Iris pigment epithelial cell (primary cell): ENCODE data around the gene ERBIN.
"Not testable (repeated sequence)": the region's sequence is repeated elsewhere in the genome, so short reads cannot be mapped to it uniquely, and the experiment has no call there.

ENCODE experiments used
- DNase-seq: peaks from one replicate; pipeline ENCODE4 v3.0.0-alpha.2; 2011; ENCODE audit warnings: low read depth

ERBIN gene

DNA sequence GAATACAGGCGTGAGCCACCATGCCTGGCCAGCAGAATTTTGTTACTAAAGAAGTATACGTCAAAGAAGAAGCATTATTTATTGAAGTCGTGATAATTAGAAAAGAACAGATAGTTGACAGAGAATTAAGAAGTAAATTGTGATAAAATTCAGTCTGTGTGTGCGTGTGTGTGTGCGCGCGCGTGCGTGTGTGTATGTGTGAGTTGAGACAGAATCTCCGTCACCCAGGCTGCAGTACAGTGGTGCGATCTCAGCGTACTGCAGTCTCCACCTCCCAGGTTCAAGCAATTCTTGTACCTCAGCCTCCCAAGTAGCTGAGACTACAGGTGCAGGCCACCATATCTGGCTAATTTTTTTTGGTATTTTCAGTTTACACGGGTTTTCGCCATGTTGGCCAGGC lies 77.8 kb downstream of the ERBIN start:
- no peak for DNase-seq

DNA sequence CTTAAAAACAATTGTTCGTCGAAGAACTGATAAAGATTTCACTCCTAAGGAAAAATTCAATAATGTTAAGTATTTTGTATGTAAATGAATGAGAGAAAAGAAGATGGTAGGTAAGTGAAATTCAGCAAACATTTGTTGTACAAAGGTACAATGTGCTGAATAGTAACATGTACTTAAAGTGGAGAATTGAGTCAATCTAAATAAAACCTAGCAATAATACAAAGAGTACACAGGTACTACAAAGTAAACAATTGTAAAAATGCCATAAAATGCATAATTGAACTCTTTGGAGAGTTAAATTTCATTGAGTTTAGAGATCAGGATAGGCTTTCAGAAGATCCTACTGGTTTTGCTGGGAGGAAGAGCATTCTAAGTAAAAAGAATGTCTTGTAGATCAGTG lies 82.9 kb downstream of the ERBIN start:
- no peak for DNase-seq

DNA sequence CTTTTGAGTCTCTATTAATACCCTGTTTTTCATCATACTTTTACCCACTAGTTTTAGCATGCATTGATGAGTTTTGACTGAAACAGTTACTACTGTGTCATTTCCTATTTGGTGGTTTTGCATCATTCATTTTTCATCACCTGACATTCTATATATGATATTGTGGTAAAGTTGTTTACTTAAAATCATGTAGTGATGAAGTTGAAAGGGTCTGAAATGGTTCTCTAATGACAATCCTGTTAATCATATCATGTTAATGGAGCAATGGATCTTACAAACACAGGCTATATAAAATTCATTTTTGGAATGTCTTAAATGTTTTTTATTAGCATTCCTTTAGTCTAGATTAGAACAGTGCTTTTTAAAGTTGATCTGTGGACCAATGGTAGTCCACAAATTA lies 84.1 kb downstream of the ERBIN start:
- DNase-seq, result peak; percentile 24

DNA sequence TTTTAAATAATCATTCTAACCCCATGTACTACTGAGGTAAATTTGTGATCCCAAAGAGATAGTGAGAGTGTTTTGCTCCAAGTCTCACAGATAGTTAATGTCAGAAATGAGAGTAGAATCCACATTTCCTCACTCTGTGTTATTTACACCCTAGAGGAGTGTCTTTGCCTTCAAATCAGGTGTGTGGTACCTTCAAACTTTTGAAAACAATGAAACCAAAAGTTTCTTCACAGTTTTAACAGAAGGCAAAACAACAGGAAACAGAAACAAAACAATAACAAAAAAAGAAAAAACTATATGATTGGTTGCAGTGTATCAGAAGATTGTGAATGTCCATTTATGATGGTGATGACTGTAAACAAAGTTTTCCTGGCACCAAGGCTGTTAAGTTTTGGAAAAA lies 85.9 kb downstream of the ERBIN start:
- no peak for DNase-seq

DNA sequence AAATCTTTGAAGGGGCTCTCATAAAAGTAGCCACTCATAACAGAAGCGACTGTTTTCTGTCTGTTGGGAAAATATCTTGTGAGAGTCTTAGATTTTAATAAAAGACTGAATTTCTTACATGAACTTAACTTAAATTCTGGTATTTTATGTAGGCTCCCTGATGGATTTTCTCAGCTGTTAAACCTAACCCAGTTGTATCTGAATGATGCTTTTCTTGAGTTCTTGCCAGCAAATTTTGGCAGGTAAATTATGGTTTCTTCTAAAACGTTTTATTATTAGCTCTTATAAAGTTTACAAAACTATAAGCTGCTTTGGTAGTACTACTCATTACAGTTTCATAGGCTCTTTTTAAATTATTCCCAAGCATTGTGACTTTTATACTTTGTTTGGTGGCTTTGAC lies 87.0 kb downstream of the ERBIN start:
- no peak for DNase-seq

DNA sequence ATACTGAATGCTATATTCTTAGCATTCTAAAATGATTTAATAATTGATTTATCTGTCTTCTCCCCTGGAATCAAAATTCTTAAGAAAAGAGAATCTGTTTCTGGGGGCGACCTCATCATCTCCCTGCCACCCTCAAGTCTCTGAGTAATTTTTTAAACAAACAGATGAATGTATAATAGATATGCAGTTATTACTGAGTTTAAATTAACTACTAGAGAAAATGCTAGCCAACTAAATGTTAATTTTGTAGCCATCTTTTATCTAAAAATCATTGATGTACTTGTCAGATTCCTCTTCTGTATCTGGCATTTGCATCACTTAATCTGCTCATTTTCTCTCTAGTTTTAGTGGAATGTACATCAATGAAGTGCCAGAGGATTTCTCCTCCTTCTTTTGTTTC lies 87.5 kb downstream of the ERBIN start:
- no peak for DNase-seq

DNA sequence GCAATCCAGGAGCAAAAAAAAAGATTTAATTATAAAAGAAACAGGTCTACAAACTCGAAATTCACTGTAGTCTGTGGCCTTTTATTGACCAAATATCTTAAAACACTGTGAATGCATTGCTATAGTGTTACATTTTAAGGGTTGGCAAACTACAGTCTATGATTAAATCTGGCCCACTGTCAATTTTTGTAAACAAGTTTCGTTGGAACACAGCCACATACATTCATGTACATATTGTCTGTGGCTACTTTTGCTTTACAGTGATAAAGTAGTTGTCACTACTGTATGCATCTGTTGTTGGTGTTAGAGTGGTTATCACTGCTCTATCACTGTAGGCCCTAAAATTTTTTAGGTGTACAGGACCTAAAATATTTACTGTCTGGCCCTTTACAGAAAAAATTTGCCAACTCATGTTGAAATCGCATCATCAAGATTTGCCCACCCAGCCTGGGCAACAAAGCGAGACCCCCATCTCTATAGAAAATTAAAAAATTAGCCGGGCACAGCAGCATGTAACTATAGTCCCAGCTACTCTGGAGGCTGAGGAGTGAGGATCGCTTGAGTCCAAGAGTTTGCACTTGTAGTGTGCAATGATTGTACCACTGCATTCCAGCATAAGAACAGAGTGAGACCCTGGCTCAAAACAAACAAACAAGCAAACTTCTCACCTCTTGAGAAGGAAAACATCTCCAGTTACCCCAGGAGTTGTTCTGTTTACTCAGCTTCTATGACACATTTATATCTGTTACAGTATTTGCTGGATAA lies 89.0 kb downstream of the ERBIN start:
- peak; percentile 13 for DNase-seq

DNA sequence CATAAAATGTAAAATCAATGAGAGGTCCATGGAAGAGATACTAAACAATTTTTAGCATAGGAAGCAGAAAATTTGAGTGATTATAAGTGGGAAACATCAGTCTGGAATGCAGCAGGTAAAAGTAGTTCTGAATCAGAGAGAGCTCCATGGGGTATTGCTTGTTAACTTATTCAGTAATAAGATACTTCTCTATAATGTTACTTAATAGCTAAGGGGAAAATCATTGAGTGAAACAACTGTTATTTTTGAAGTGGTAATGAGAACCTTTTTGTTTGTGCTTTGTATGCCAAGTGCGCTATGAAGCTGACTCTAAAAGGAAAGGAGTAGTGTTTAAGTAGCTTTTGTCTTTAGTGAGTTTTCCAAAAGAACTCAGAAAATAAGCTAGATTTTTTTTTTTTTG lies 95.2 kb downstream of the ERBIN start:
- DNase-seq, result no peak

DNA sequence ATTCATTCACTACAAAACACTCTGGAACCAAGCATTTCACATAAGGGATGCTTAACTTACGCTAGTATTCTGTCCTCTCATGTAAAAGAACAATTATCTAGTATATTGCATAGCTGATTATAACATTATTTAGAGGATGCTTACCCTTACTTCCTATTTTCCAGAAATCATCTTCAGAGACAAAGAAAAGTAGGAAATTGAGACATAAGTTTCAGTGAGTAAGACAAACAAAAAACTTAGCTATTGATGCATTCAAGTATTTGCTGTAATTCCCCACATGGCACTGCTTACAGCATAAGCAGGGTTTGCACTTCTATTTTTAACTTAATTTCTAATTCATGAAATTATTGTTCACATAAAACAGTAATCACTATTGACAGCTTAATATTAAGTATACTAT lies 112.9 kb downstream of the ERBIN start:
- no peak for DNase-seq

DNA sequence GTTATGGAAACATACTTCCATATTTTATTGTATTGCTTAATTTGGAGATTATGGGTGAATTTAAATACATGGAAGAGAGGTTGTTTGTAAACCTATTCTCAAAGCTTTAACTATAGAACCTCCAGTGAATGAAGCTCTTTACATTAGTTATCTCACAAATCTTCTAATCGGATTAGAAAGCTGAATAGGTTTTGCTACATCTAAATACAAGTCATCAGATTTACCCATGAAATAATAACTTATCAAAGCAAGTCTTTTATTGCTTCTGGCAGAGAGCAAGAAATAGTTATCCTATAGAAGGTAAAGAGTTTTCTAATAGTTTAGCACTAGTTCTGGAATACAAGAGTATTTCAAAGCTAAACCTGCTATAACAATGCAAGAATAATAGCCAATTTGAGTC lies 113.3 kb downstream of the ERBIN start:
- no peak for DNase-seq

DNA sequence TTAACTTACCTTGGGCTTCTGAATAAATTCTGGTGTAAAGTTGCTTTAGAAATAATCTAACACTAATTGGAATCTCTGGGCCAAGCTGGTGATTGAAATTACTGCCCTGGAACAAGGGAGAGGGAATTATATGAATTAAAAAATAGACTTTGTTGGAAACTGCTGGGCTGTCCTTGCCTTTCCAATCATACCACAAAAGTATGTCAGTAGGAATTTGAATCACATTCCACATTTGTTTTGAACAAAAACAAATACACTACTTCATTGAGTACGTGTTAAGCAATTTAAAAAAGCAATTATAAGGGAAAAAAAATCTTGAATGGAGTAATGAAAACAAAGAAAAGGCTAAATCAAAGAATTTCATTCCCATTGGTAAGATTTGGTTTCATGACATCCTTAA lies 115.3 kb downstream of the ERBIN start:
- peak; percentile 19 for DNase-seq

DNA sequence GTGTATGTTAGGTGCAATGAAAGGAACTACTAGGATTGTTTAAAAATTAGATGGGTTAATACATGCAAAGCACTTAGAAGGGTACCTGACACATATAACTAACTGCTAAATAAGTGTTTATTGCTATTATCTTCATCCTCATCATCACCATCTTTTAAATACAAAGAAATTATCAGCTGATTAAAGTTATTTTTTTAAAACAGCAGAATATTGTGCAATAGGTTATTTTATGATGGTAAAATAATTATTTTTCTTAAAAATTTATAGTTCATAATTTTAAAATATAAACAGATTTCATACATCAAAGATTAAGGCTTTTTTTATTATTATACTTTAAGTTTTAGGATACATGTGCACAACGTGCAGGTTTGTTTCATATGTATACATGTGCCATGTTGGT lies 130.9 kb downstream of the ERBIN start:
- DNase-seq, result no peak

DNA sequence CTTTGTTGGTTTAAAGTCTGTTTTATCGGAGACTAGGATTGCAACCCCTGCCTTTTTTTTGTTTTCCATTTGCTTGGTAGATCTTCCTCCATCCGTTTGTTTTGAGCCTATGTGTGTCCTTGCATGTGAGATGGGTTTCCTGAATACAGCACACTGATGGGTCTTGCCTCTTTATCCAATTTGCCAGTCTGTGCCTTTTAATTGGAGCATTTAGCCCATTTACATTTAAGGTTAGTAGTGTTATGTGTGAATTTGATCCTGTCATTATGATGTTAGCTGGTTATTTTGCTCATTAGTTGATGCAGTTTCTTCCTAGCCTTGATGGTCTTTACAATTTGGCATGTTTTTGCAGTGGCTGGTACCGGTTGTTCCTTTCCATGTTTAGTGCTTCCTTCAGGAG lies 134.9 kb downstream of the ERBIN start:
- DNase-seq, result not testable (repeated sequence)

DNA sequence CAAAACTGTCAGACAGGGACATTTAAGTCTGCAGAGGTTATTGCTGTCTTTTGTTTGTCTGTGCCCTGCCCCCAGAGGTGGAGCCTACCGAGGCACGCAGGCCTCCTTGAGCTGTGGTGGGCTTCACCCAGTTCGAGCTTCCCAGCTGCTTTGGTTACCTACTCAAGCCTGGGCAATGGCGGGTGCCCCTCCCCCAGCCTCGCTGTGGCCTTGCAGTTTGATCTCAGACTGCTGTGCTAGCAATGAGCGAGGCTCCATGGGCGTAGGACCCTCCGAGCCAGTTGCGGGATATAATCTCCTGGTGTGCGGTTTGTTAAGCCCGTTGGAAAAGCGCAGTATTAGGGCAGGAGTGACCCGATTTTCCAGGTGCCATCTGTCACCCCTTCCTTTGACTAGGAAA lies 136.7 kb downstream of the ERBIN start:
- DNase-seq, result not testable (repeated sequence)

DNA sequence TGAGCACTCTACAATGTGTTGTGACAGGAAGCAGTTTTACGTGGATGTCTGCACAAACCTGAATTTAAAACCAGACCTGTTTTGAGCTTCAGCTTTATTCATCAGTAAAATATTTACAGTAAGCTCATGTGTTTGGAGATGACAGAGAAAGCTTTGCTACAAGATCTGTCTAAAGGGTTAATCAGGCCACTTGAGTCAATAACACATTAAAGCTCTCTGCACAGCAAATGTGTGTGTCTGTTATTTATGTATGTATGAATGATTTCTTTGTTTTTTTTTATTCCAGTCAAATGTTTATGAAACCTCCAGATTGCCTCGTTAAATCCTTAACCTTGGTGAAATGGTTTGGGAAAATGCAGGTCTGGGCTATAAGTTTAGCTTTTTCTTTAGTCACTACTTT lies 140.5 kb downstream of the ERBIN start:
- no peak for DNase-seq

DNA sequence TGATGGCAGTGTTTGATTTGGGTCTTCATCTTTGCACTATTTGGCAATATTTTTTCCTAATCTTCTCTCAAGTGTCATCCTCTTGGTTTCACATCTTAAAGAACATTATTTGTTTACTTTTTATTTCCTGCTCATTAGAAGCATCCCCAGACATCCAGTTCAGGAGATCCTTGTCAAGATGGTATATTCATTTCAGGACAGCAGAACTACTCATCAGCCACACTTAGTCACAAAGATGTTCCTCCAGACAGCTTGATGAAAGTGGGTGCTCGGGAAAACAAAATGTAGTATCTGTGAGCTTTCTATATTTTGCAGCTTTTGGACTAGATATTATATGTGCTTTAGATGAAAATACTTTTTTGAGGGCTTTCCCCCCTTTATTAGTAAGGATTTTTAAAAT lies 145.7 kb downstream of the ERBIN start:
- DNase-seq, result no peak

DNA sequence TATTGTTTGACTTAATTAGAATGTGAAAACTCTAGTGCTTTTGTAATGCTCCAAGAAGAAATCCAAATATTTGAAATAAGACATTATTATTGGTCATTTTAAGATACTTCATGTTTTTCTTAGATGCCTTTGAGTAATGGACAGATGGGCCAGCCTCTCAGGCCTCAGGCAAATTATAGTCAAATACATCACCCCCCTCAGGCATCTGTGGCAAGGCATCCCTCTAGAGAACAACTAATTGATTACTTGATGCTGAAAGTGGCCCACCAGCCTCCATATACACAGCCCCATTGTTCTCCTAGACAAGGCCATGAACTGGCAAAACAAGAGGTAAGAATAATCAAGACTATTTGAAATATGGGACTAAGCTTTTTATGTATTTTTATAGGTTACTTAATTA lies 148.5 kb downstream of the ERBIN start:
- no peak for DNase-seq

DNA sequence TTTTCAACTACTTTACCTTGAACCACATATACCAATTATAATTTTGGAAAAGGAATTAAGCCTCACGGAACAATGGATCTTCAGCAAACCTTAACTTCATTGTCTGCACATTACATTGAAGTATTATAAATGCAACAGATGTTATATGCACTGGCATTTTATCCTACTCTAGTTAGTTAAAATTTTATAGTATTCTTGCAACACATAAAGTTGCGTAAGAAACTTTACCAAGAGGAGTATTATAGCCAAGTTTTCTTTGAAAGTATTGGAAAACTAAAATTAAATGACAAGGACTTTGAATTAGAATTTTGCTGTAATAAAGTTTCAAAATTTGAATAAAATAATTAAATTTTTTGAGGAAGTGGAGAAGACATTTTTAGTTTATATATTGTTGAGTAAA lies 154.3 kb downstream of the ERBIN start:
- DNase-seq, result no peak

DNA sequence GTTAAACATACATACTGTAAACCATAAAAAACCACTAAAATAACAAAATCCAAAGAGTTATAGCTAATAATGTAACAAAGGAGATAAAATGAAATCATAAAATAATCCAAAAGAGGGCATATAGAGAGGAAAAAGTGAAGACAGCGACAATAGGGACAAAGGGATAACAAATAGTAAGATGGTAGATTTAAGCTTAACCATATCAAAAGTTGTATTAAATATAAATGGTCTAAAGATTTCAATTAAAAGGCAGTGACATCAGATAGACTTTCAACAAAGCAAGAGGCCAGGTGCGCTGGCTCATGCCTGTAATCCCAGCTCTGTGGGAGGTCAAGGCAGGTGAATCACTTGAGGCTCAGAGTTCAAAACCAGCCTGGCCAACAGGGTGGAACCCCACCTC lies 163.0 kb downstream of the ERBIN start:
- DNase-seq, result no peak

DNA sequence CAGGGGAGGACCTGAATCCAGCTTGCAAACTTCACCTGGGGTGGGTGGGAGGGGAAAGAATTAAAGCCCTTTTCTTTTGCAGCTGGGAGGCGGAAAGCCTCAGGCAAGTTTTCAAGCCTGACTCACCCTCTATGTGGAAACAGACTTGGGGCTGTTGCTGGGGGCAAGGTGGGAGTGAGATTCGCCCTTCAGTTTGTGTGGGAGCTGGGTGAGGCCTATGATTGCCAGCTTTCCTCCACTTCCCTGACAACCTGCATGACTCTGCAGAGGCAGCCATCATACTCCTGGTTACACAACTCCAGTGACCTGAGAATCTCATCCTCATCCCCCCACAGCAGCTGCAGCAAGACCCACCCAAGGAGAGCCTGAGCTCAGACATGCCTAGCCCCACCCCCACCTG lies 174.5 kb downstream of the ERBIN start:
- no peak for DNase-seq

DNA sequence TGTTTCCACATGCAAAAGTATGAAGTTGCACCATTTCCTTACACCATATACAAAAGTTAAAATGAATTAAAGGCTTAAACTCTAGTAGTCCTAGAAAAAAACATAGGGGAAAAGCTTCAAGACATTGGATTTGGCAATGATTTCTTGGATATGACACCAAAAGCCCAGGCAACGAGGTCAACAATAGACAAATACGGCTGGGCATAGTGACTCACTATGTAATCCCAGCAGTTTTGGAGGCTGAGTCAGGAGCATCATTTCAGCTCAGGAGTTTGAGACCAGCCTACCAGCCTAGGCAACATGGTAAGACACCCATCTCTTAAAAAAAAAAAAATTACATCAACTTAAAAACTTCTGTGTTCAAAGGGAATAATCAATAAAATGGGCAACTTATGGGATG lies 186.8 kb downstream of the ERBIN start:
- DNase-seq, result peak; percentile 65

DNA sequence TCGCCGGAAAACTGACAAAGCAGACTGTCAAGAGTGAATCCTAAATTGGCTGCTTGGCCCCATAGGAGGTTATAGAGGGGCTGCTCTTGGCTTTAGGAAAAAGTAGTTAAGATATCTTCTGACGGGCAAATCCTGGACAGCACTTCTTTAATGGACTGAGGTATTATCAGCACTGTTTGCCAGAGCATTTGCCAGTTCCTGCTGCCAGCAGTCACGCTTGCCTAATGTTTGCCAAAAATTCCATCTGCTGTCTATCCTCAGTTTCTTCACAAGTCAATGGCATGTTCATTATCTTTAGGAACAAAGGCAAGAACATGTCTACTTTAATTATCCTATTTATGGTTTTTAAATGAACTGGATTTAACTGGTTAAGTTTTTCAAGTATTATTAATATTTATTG lies 191.9 kb downstream of the ERBIN start:
- DNase-seq, result no peak

DNA sequence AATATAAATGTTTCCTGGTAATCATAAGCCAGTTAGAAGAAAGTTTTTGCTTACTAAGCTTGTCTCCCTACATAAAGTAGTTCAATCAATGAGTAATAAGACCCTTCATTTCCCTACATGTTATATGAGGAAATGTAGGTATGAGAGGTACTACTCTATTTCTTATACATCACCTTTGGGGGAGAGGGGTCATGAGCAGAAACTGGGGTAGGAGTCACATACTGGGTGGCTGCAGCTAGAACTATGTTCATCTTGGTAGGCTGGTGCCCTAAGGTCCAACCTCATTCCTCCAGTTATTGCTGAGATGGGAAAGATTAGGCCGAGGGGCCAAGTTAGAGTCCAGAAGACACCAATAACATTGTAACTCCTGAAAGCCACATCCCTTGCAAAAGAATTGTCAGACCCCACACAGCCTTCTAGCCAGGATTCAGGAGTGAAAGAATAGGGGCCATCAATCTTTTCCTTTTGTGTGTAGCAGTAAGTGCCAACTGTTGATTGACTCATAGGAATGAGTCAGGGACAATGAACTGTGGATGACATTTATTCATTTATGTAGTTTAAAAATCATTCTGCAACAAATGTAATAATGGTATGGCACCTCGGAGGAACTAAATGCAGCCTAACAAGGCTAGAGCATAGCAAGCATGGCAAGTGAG lies 196.1 kb downstream of the ERBIN start:
- DNase-seq, result peak; percentile 36

DNA sequence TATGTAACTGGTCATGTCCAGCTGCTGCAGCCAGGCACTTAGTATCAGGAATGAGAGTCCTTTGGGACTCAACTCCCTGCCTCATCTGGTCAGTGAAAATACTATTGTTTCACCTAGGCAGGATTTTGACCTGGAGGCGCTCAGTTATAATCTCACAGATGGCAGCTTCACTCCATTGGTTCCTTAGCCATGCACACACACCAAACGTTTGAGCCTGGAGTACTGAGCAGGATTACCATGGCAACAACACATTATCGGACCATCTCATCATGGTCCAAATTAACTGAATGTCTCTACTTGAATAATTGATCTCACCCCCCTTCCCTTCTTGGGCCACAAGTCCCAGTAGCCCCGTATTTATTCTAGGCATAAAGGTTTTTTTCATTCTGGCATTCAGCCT lies 202.8 kb downstream of the ERBIN start:
- no peak for DNase-seq
